ENCODE results near the gene SDF4.

- TF ChIP-seq CTCF (IDR thresholded peaks at IDR 0.05) (no peak), POLR2AphosphoS5 (IDR thresholded peaks at IDR 0.05) (no peak)
Observed at GRCh38 chr1:1229770-1230169, 2.0 kb downstream of the SDF4 start.
